CD8-positive, alpha-beta memory T cell (primary cell): ENCODE data around the gene ARMH4. TPM values are rescaled to one million over a fixed set of nuclear protein-coding genes. Genes with fewer than 3 reads are reported as not detected.

Source experiments
- CTCF ChIA-PET: fragments of 350-600 bp; sonication (Branson Sonifier 250); formaldehyde crosslinking; loops from one replicate; lab custom pipeline; 2021; ENCODE audit warnings: antibody characterized with exemption; lab: Charles Lee
- POLR2A ChIA-PET: fragments of 350-600 bp; sonication (Branson Sonifier 250); formaldehyde crosslinking; loops from one replicate; lab custom pipeline; 2021; ENCODE audit warnings: antibody characterized with exemption; lab: Charles Lee
- DNase-seq, 5 donors: peaks; one replicate each; pipeline versions ENCODE4 v3.0.0 to v3.0.0-alpha.2; 2020 to 2022; ENCODE audit warnings: mixed read lengths in 1 of 5
- H3K27ac ChIP-seq: one replicate; pipeline ENCODE4 v1.7.0; 2013; ENCODE audit warnings: low read depth, mild to moderate bottlenecking, low read length, moderate library complexity
- H3K27me3 ChIP-seq: 2 replicates; pipeline ENCODE4 v1.7.0; 2013; ENCODE audit warnings: low read length, mild to moderate bottlenecking; ENCODE audit not compliant: insufficient read depth, poor library complexity, severe bottlenecking
- H3K36me3 ChIP-seq: 2 replicates; pipeline ENCODE4 v1.7.0; 2013; ENCODE audit warnings: mild to moderate bottlenecking, low read length, moderate library complexity; ENCODE audit not compliant: insufficient read depth
- H3K4me1 ChIP-seq: 2 replicates; pipeline ENCODE4 v1.7.0; 2013; ENCODE audit warnings: mild to moderate bottlenecking, low read length, moderate library complexity; ENCODE audit not compliant: insufficient read depth
- H3K4me3 ChIP-seq: 2 replicates; pipeline ENCODE4 v1.7.0; 2013; ENCODE audit warnings: mild to moderate bottlenecking, low read length
- H3K9me3 ChIP-seq: 2 replicates; pipeline ENCODE4 v1.7.0; 2013; ENCODE audit warnings: mild to moderate bottlenecking, low read length
- H3K27ac Mint-ChIP-seq, 8 donors: one replicate each; pipeline ENCODE4 v1.8.0; 2020 to 2021; ENCODE audit warnings: mixed read lengths in 8 of 8, mild to moderate bottlenecking in 6 of 8, inconsistent platforms in 3 of 8, moderate library complexity in 3 of 8
- H3K27me3 Mint-ChIP-seq, 2 donors: one replicate each; pipeline ENCODE4 v1.8.0; 2020 to 2021; ENCODE audit warnings: mixed read lengths in 2 of 2, mild to moderate bottlenecking in 1 of 2, moderate library complexity in 1 of 2
- H3K36me3 Mint-ChIP-seq, 3 donors: one replicate each; pipeline ENCODE4 v1.8.0; 2020 to 2021; ENCODE audit warnings: mixed read lengths in 3 of 3, inconsistent platforms in 1 of 3, mild to moderate bottlenecking in 1 of 3
- H3K4me1 Mint-ChIP-seq, 3 donors: one replicate each; pipeline ENCODE4 v1.8.0; 2020 to 2021; ENCODE audit warnings: mixed read lengths in 3 of 3, inconsistent platforms in 1 of 3, mild to moderate bottlenecking in 1 of 3
- H3K4me3 Mint-ChIP-seq, 7 donors: one replicate each; pipeline ENCODE4 v1.8.0; 2020 to 2021; ENCODE audit warnings: mixed read lengths in 7 of 7, mild to moderate bottlenecking in 6 of 7, moderate library complexity in 4 of 7, inconsistent platforms in 2 of 7
- H3K9me3 Mint-ChIP-seq, 5 donors: one replicate each; pipeline ENCODE4 v1.8.0; 2020 to 2022; ENCODE audit warnings: mixed read lengths in 5 of 5, mild to moderate bottlenecking in 3 of 5, moderate library complexity in 2 of 5, inconsistent platforms in 1 of 5
- polyA plus RNA-seq: library from polyadenylated mRNA; unstranded; fragments of 300-500 nt; fragmentation: Illumina TruSeq; gene quantifications from one replicate; pipeline ENCODE4 v1.2.3, GENCODE V29; 2021
- total RNA-seq, 2 experiments: library from RNA; stranded (reverse); gene quantifications; one replicate each; pipeline ENCODE4 v1.2.3, GENCODE V29; 2021

Gene ARMH4
- total and polyA plus RNA-seq, 3 experiments from 2014 or later = 1.2 TPM; not detected in 2

- Mint-ChIP-seq H3K4me1 (no peaks in the 10 kb centered on the region), H3K27me3 (peaks cover 6 to 19% of the 10 kb centered on the region in 2 donors), H3K9me3 (no peaks in the 10 kb centered on the region), H3K4me3 (no peak overlapping the region), H3K27ac (no peak overlapping the region), H3K36me3 (no peaks in the 10 kb centered on the region)
- no peaks in the 10 kb centered on the region for H3K36me3 ChIP-seq
- no peaks in the 10 kb centered on the region for H3K4me1 ChIP-seq
- H3K27ac ChIP-seq = no peak overlapping the region
- POLR2A ChIA-PET = no interaction called here
- DNase-seq = no peak
- CTCF ChIA-PET = interaction anchor here (0.9 kb wide), 1 partner anchor 10 kb away, joined by 3 read pairs; no protein-coding TSS in a partner anchor
- no peaks in the 10 kb centered on the region for H3K27me3 ChIP-seq
- H3K4me3 ChIP-seq = no peak overlapping the region
- H3K9me3 ChIP-seq = no peaks in the 10 kb centered on the region
Observed at GRCh38 chr14:58073516-58073915, 78.5 kb downstream of the ARMH4 start.

- no peaks in the 10 kb centered on the region for H3K4me1 ChIP-seq
- DNase-seq = peak in 2 of 5 donors; percentile 14 to 20
- Mint-ChIP-seq H3K4me1 (no peaks in the 10 kb centered on the region), H3K27ac (no peak overlapping the region), H3K9me3 (no peaks in the 10 kb centered on the region), H3K27me3 (peaks cover 6 to 16% of the 10 kb centered on the region in 2 donors), H3K36me3 (no peaks in the 10 kb centered on the region), H3K4me3 (peak overlapping the region in 2 of 7 donors; percentile 16 to 44)
- H3K36me3 ChIP-seq = no peaks in the 10 kb centered on the region
- no peak overlapping the region for H3K27ac ChIP-seq
- H3K27me3 ChIP-seq = no peaks in the 10 kb centered on the region
- H3K4me3 ChIP-seq = no peak overlapping the region
- ChIA-PET POLR2A (no interaction called here), CTCF (interaction anchor here (0.7 to 1.2 kb wide), 5 partner anchors 9 to 585 kb away, joined by 3 read pairs; no protein-coding TSS in a partner anchor)
- no peaks in the 10 kb centered on the region for H3K9me3 ChIP-seq
Observed at GRCh38 chr14:58072288-58073071, 79.5 kb downstream of the ARMH4 start.

DNA sequence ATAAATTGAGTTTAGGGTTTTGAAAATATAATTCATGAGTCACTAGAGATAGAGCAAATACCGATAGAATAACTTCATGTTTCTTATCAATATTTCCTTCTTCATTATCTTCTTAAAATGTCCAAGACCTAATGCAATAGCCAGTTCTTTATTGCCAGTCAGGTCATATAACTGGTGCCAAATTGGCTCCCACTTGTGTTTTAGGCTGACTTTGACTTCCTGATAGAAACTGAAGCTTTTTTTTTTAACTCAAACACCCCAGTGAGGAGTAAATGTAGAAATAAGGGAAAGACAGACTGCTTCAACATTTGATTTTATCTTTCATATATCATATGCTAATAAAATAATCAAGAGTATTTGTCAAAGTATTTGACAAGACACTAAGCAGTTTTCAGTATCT is 80.7 kb downstream of the ARMH4 start:
- no peaks in the 10 kb centered on the region for H3K27me3 ChIP-seq
- ChIA-PET POLR2A (no interaction called here), CTCF (no interaction called here)
- no peaks in the 10 kb centered on the region for H3K36me3 Mint-ChIP-seq
- H3K27ac ChIP-seq = no peak overlapping the region
- peaks cover 6 to 16% of the 10 kb centered on the region in 2 donors for H3K27me3 Mint-ChIP-seq
- H3K9me3 Mint-ChIP-seq = no peaks in the 10 kb centered on the region
- H3K36me3 ChIP-seq = no peaks in the 10 kb centered on the region
- H3K27ac Mint-ChIP-seq = no peak overlapping the region
- H3K9me3 ChIP-seq = no peaks in the 10 kb centered on the region
- no peaks in the 10 kb centered on the region for H3K4me1 ChIP-seq
- H3K4me1 Mint-ChIP-seq = no peaks in the 10 kb centered on the region
- H3K4me3 Mint-ChIP-seq = no peak overlapping the region
- DNase-seq = no peak
- no peak overlapping the region for H3K4me3 ChIP-seq

DNA sequence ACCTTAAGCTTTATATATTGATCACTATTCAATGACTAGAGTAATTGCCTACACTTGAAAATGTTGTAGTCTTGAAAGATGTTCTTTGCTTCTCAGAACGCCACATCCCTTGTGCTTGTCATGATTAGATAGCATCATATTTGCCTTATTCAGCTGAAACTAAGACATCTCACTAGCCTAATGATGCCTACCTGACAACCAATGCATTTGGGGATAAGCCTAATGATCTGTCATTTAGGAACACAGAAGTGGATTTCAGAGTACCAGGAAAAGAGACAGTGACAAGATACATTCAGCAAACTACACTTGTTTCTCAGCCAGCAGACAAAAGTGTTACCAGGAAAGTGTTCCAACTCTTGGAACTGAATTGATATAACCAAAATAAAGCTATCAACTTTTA is 83.7 kb downstream of the ARMH4 start:
- Mint-ChIP-seq H3K27me3 (peaks cover 4 to 7% of the 10 kb centered on the region in 2 donors), H3K36me3 (no peaks in the 10 kb centered on the region), H3K27ac (no peak overlapping the region), H3K4me3 (no peak overlapping the region), H3K4me1 (no peaks in the 10 kb centered on the region), H3K9me3 (no peaks in the 10 kb centered on the region)
- DNase-seq = no peak
- Histone ChIP-seq H3K36me3 (no peaks in the 10 kb centered on the region), H3K27me3 (no peaks in the 10 kb centered on the region), H3K4me1 (no peaks in the 10 kb centered on the region), H3K27ac (no peak overlapping the region), H3K9me3 (no peaks in the 10 kb centered on the region), H3K4me3 (no peak overlapping the region)
- ChIA-PET POLR2A (no interaction called here), CTCF (no interaction called here)

DNA sequence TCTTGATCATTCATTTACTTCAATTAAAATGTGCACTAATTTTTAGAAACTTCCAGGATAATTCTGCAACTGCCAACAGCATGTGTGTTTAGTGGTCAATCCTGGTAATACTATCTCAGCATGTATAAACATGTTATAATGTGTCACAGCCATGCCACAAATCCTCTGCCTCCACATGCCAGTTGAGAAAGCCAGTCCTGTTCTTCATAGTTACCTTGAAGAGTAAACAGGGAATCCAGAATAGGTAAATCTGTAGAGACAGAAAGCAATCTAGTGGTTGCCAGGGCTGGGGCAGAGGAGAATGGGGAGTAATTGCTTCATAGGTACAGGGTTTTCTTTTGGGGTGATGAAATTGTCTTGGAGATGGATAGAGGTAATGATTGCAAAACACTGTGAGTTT is 85.9 kb downstream of the ARMH4 start:
- no peaks in the 10 kb centered on the region for H3K4me1 ChIP-seq
- CTCF ChIA-PET = no interaction called here
- Mint-ChIP-seq H3K27ac (no peak overlapping the region), H3K4me3 (no peak overlapping the region), H3K36me3 (no peaks in the 10 kb centered on the region), H3K9me3 (no peaks in the 10 kb centered on the region), H3K27me3 (peaks cover 1 to 12% of the 10 kb centered on the region in 2 donors), H3K4me1 (no peaks in the 10 kb centered on the region)
- no peak for DNase-seq
- no peak overlapping the region for H3K27ac ChIP-seq
- POLR2A ChIA-PET = no interaction called here
- no peak overlapping the region for H3K4me3 ChIP-seq
- no peaks in the 10 kb centered on the region for H3K27me3 ChIP-seq
- H3K36me3 ChIP-seq = no peaks in the 10 kb centered on the region
- no peaks in the 10 kb centered on the region for H3K9me3 ChIP-seq

DNA sequence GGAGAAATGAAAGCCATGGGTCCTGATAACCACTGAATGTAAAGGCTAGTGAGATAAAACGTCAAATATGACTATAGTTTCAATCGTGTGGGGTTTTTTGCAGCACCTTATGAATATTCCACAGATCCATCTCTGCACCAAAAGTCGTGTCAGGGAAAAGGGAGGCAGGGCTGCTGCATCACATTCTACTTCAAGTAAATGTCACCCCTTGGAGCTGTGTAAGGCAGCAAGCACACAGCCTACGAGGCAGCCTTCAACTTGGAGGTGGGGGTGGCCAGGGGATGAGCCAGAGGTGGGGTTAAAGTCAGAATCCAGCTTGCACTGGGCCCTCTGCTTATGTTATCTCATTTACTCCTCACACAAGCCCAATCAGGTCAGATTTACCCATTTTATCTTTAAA is 90.4 kb downstream of the ARMH4 start:
- H3K4me1 Mint-ChIP-seq = no peaks in the 10 kb centered on the region
- no peaks in the 10 kb centered on the region for H3K9me3 Mint-ChIP-seq
- no peaks in the 10 kb centered on the region for H3K36me3 ChIP-seq
- no peaks in the 10 kb centered on the region for H3K27me3 ChIP-seq
- H3K9me3 ChIP-seq = no peaks in the 10 kb centered on the region
- H3K27ac Mint-ChIP-seq = no peak overlapping the region
- H3K4me1 ChIP-seq = no peaks in the 10 kb centered on the region
- no peak for DNase-seq
- POLR2A ChIA-PET = no interaction called here
- CTCF ChIA-PET = no interaction called here
- H3K27ac ChIP-seq = no peak overlapping the region
- H3K27me3 Mint-ChIP-seq = peaks cover 4 to 38% of the 10 kb centered on the region in 2 donors
- no peaks in the 10 kb centered on the region for H3K36me3 Mint-ChIP-seq
- no peak overlapping the region for H3K4me3 Mint-ChIP-seq
- H3K4me3 ChIP-seq = no peak overlapping the region

- H3K36me3 ChIP-seq = no peaks in the 10 kb centered on the region
- no peak overlapping the region for H3K27ac ChIP-seq
- Mint-ChIP-seq H3K4me1 (no peaks in the 10 kb centered on the region), H3K4me3 (no peak overlapping the region), H3K27ac (no peak overlapping the region), H3K9me3 (no peaks in the 10 kb centered on the region), H3K36me3 (no peaks in the 10 kb centered on the region), H3K27me3 (peaks cover 4 to 41% of the 10 kb centered on the region in 2 donors)
- CTCF ChIA-PET = no interaction called here
- POLR2A ChIA-PET = no interaction called here
- no peaks in the 10 kb centered on the region for H3K9me3 ChIP-seq
- H3K4me3 ChIP-seq = no peak overlapping the region
- no peaks in the 10 kb centered on the region for H3K27me3 ChIP-seq
- no peaks in the 10 kb centered on the region for H3K4me1 ChIP-seq
- no peak for DNase-seq
Observed at GRCh38 chr14:58060898-58061297, 91.1 kb downstream of the ARMH4 start.

DNA sequence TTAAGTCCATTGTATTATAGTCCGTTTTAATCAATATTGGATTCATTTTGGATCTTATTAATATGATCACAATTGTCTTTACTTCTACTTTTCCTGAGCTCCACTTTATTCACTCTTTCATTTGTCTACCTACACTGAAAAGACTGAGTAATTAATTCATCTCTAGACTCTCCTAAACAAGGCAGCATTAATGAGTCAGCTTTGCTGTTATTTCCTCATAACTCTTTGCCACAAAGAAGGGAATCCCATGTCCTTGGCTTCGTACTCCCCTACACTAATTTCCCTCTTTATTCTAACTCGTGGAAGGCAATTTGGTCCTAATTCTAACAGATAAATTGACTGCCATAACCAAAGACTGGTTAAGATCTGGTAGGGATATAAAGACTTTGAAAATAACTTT is 91.9 kb downstream of the ARMH4 start:
- Histone ChIP-seq H3K27me3 (no peaks in the 10 kb centered on the region), H3K36me3 (no peaks in the 10 kb centered on the region), H3K4me3 (no peak overlapping the region), H3K9me3 (no peaks in the 10 kb centered on the region), H3K27ac (no peak overlapping the region), H3K4me1 (no peaks in the 10 kb centered on the region)
- Mint-ChIP-seq H3K36me3 (no peaks in the 10 kb centered on the region), H3K27ac (no peak overlapping the region), H3K4me3 (no peak overlapping the region), H3K4me1 (no peaks in the 10 kb centered on the region), H3K27me3 (peaks cover 4 to 46% of the 10 kb centered on the region in 2 donors), H3K9me3 (no peaks in the 10 kb centered on the region)
- DNase-seq = no peak
- ChIA-PET POLR2A (no interaction called here), CTCF (no interaction called here)
